ENCODE measurements around the gene ACTR3C.

GRCh38 chr7:150336746-150337145 is 13.4 kb upstream of the ACTR3C start:
- TF ChIP-seq CTCF (IDR thresholded peaks at IDR 0.05) (no peak), POLR2A (IDR thresholded peaks at IDR 0.05) (no peak)
